ENCODE results near the gene GUCA2A.

Gene GUCA2A

GRCh38 chr1:42167611-42168390 is 3.3 kb upstream of the GUCA2A start (continued):
- TF ChIP-seq GLI2 (tag by site-specific recombination; IDR thresholded peaks at IDR 0.05; ENCODE audit: borderline replicate concordance, low read depth) = no peak
- TF ChIP-seq, protein P1, sequence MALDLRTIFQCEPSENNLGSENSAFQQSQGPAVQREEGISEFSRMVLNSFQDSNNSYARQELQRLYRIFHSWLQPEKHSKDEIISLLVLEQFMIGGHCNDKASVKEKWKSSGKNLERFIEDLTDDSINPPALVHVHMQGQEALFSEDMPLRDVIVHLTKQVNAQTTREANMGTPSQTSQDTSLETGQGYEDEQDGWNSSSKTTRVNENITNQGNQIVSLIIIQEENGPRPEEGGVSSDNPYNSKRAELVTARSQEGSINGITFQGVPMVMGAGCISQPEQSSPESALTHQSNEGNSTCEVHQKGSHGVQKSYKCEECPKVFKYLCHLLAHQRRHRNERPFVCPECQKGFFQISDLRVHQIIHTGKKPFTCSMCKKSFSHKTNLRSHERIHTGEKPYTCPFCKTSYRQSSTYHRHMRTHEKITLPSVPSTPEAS (tag by site-specific recombination; IDR thresholded peaks at IDR 0.05) = 0 out of 2 replicates have a peak, but pooled peaks have one; percentile 48
- peak; percentile 94 for TF ChIP-seq ZFHX2 (tag by site-specific recombination; conservative IDR thresholded peaks at IDR 0.05)
- no peak for TF ChIP-seq ZNF140 (tag by site-specific recombination; IDR thresholded peaks at IDR 0.05)
- no peak for TF ChIP-seq ZNF132 (tag by site-specific recombination; IDR thresholded peaks at IDR 0.05; ENCODE audit: borderline replicate concordance)
- no peak for TF ChIP-seq HOXA7 (CRISPR knock-in tag; IDR thresholded peaks at IDR 0.05; ENCODE audit: borderline replicate concordance)
- TF ChIP-seq ZNF112 (tag by site-specific recombination; IDR thresholded peaks at IDR 0.05) = no peak
- TF ChIP-seq ZNF514 (tag by site-specific recombination; IDR thresholded peaks at IDR 0.05) = no peak
- no peak for TF ChIP-seq SALL2 (tag by site-specific recombination; IDR thresholded peaks at IDR 0.05; ENCODE audit: borderline replicate concordance)
- no peak for TF ChIP-seq KLF10 (tag by site-specific recombination; IDR thresholded peaks at IDR 0.05)
- no peak for TF ChIP-seq AEBP2 (tag by site-specific recombination; IDR thresholded peaks at IDR 0.05; ENCODE audit: borderline replicate concordance)
- no peak for TF ChIP-seq ZBTB20 (tag by site-specific recombination; IDR thresholded peaks at IDR 0.05)
- TF ChIP-seq, protein P2, sequence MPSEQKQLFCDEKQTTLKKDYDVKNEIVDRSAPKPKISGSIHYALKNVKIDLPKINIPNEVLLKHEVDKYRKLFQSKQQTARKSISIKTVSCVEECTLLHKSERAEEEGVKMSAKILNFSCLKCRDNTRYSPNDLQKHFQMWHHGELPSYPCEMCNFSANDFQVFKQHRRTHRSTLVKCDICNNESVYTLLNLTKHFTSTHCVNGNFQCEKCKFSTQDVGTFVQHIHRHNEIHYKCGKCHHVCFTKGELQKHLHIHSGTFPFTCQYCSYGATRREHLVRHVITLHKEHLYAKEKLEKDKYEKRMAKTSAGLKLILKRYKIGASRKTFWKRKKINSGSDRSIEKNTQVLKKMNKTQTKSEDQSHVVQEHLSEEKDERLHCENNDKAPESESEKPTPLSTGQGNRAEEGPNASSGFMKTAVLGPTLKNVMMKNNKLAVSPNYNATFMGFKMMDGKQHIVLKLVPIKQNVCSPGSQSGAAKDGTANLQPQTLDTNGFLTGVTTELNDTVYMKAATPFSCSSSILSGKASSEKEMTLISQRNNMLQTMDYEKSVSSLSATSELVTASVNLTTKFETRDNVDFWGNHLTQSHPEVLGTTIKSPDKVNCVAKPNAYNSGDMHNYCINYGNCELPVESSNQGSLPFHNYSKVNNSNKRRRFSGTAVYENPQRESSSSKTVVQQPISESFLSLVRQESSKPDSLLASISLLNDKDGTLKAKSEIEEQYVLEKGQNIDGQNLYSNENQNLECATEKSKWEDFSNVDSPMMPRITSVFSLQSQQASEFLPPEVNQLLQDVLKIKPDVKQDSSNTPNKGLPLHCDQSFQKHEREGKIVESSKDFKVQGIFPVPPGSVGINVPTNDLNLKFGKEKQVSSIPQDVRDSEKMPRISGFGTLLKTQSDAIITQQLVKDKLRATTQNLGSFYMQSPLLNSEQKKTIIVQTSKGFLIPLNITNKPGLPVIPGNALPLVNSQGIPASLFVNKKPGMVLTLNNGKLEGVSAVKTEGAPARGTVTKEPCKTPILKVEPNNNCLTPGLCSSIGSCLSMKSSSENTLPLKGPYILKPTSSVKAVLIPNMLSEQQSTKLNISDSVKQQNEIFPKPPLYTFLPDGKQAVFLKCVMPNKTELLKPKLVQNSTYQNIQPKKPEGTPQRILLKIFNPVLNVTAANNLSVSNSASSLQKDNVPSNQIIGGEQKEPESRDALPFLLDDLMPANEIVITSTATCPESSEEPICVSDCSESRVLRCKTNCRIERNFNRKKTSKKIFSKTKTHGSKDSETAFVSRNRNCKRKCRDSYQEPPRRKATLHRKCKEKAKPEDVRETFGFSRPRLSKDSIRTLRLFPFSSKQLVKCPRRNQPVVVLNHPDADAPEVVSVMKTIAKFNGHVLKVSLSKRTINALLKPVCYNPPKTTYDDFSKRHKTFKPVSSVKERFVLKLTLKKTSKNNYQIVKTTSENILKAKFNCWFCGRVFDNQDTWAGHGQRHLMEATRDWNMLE (tag by site-specific recombination; conservative IDR thresholded peaks at IDR 0.05; ENCODE audit: low read depth) = no peak
- TF ChIP-seq ZXDB (tag by site-specific recombination; IDR thresholded peaks at IDR 0.05) = no peak
- no peak for TF ChIP-seq ZSCAN30 (tag by site-specific recombination; IDR thresholded peaks at IDR 0.05)
- no peak for TF ChIP-seq ZNF423 (tag by site-specific recombination; IDR thresholded peaks at IDR 0.05)
- 0 out of 2 replicates have a peak, but pooled peaks have one; percentile 26 for TF ChIP-seq ZNF416 (tag by site-specific recombination; IDR thresholded peaks at IDR 0.05)
- TF ChIP-seq KLF7 (tag by site-specific recombination; IDR thresholded peaks at IDR 0.05; ENCODE audit: borderline replicate concordance) = no peak
- TF ChIP-seq ZNF555 (tag by site-specific recombination; conservative IDR thresholded peaks at IDR 0.05) = no peak
- TF ChIP-seq OVOL3 (tag by site-specific recombination; IDR thresholded peaks at IDR 0.05) = no peak
- TF ChIP-seq ZBTB48 (tag by site-specific recombination; IDR thresholded peaks at IDR 0.05) = no peak
- peak; percentile 22; the same call in 1 of the 2 replicates for TF ChIP-seq ZNF692 (tag by site-specific recombination; IDR thresholded peaks at IDR 0.05)
- no peak for TF ChIP-seq HOXD13 (CRISPR knock-in tag; IDR thresholded peaks at IDR 0.05; ENCODE audit: borderline replicate concordance)
- peak; percentile 80 for TF ChIP-seq KLF1 (tag by site-specific recombination; IDR thresholded peaks at IDR 0.05)
- no peak for TF ChIP-seq ZNF558 (tag by site-specific recombination; IDR thresholded peaks at IDR 0.05)
- TF ChIP-seq, protein P3, sequence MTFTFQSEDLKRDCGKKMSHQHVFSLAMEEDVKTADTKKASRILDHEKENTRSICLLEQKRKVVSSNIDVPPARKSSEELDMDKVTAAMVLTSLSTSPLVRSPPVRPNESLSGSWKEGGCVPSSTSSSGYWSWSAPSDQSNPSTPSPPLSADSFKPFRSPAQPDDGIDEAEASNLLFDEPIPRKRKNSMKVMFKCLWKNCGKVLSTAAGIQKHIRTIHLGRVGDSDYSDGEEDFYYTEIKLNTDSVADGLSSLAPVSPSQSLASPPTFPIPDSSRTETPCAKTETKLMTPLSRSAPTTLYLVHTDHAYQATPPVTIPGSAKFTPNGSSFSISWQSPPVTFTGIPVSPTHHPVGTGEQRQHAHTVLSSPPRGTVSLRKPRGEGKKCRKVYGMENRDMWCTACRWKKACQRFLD (tag by site-specific recombination; IDR thresholded peaks at IDR 0.05) = no peak
- TF ChIP-seq, protein P4, sequence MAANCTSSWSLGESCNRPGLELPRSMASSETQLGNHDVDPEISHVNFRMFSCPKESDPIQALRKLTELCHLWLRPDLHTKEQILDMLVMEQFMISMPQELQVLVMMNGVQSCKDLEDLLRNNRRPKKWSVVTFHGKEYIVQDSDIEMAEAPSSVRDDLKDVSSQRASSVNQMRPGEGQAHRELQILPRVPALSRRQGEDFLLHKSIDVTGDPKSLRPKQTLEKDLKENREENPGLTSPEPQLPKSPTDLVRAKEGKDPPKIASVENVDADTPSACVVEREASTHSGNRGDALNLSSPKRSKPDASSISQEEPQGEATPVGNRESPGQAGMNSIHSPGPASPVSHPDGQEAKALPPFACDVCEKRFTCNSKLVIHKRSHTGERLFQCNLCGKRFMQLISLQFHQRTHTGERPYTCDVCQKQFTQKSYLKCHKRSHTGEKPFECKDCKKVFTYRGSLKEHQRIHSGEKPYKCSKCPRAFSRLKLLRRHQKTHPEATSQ (tag by site-specific recombination; IDR thresholded peaks at IDR 0.05) = no peak

Data from HEK293 (cell line).